ENCODE data around the gene MAP6.

MAP6 gene

GRCh38 chr11:75632450-75632849 lies 36.4 kb downstream of the MAP6 start:
- no peak for DNase-seq

- DNase-seq: no peak
Measured at GRCh38 chr11:75631086-75631730, 37.6 kb downstream of the MAP6 start.

- DNase-seq: peak in 1 of 58 donors; percentile 16
Measured at GRCh38 chr11:75627906-75628668, 40.8 kb downstream of the MAP6 start.

GRCh38 chr11:75626889-75627529 lies 41.8 kb downstream of the MAP6 start:
- no peak for DNase-seq

- no peak for DNase-seq
Measured at GRCh38 chr11:75625991-75626888, 42.6 kb downstream of the MAP6 start.

GRCh38 chr11:75625021-75625420 lies 43.8 kb downstream of the MAP6 start:
- DNase-seq: no peak

- no peak for DNase-seq
Measured at GRCh38 chr11:75616281-75616680, 52.6 kb downstream of the MAP6 start.

GRCh38 chr11:75615751-75616150 lies 53.1 kb downstream of the MAP6 start:
- peak in 2 of 58 donors; percentile 8 to 11 for DNase-seq

- no peak for DNase-seq
Measured at GRCh38 chr11:75611823-75612222, 57.0 kb downstream of the MAP6 start.

- no peak for DNase-seq
Measured at GRCh38 chr11:75606099-75606498, 62.7 kb downstream of the MAP6 start.

- DNase-seq: no peak
Measured at GRCh38 chr11:75603791-75604736, 64.8 kb downstream of the MAP6 start.

- DNase-seq: no peak
Measured at GRCh38 chr11:75602951-75603350, 65.9 kb downstream of the MAP6 start.

- DNase-seq: no peak
Measured at GRCh38 chr11:75601494-75601893, 67.3 kb downstream of the MAP6 start.

GRCh38 chr11:75600356-75600755 lies 68.5 kb downstream of the MAP6 start:
- no peak for DNase-seq

GRCh38 chr11:75598900-75599299 lies 69.9 kb downstream of the MAP6 start:
- DNase-seq: no peak

GRCh38 chr11:75598264-75598663 lies 70.6 kb downstream of the MAP6 start:
- no peak for DNase-seq

- DNase-seq: no peak
Measured at GRCh38 chr11:75597636-75598035, 71.2 kb downstream of the MAP6 start.

- no peak for DNase-seq
Measured at GRCh38 chr11:75596914-75597313, 71.9 kb downstream of the MAP6 start.

GRCh38 chr11:75595429-75595828 lies 73.4 kb downstream of the MAP6 start:
- no peak for DNase-seq

- peak in 2 of 58 donors; percentile 13 to 35 for DNase-seq
Measured at GRCh38 chr11:75594211-75594610, 74.6 kb downstream of the MAP6 start.
